ENCODE data around the gene ESYT2. TPM values are rescaled to one million over a fixed set of nuclear protein-coding genes. Genes with fewer than 3 reads are reported as not detected.
"Not testable (repeated sequence)": the region's sequence is repeated elsewhere in the genome, so short reads cannot be mapped to it uniquely, and the experiment has no call there.

The ESYT2 gene
- polyA plus RNA-seq, 2 donors = 25.4 to 28.9 TPM

GRCh38 chr7:158864833-158865232, 35.5 kb upstream of the ESYT2 start:
- Histone ChIP-seq H3K27me3 (ENCODE audit: control insufficient read depth in 1 of 2, insufficient read depth in 2 of 2, low read length in 2 of 2) (no peaks in the 10 kb centered on the region), H3K4me3 (ENCODE audit: low read depth in 1 of 2, low read length in 2 of 2) (no peak overlapping the region), H3K4me1 (ENCODE audit: control insufficient read depth in 2 of 2, insufficient read depth in 2 of 2, low read length in 1 of 2) (peaks cover 0 to 2% of the 10 kb centered on the region in 2 donors), H3K9me3 (ENCODE audit: control insufficient read depth in 2 of 2, insufficient read depth in 1 of 2, low read depth in 1 of 2, low read length in 1 of 2) (no peaks in the 10 kb centered on the region), H3K36me3 (ENCODE audit: control insufficient read depth in 2 of 2, insufficient read depth in 2 of 2, low read length in 1 of 2) (no peaks in the 10 kb centered on the region), H3K27ac (ENCODE audit: low read depth in 2 of 2, low read length in 1 of 2) (no peak overlapping the region)
- WGBS, 2 donors = 89 to 93% methylated on average over 7 of the region's 7 CpGs

- Histone ChIP-seq H3K27me3 (ENCODE audit: control insufficient read depth in 1 of 2, insufficient read depth in 2 of 2, low read length in 2 of 2) (no peaks in the 10 kb centered on the region), H3K4me1 (ENCODE audit: control insufficient read depth in 2 of 2, insufficient read depth in 2 of 2, low read length in 1 of 2) (peaks cover 0 to 2% of the 10 kb centered on the region in 2 donors), H3K9me3 (ENCODE audit: control insufficient read depth in 2 of 2, insufficient read depth in 1 of 2, low read depth in 1 of 2, low read length in 1 of 2) (no peaks in the 10 kb centered on the region), H3K4me3 (ENCODE audit: low read depth in 1 of 2, low read length in 2 of 2) (peak overlapping the region in 1 of 2 donors; percentile 58), H3K27ac (ENCODE audit: low read depth in 2 of 2, low read length in 1 of 2) (peak overlapping the region; percentile 65 to 87), H3K36me3 (ENCODE audit: control insufficient read depth in 2 of 2, insufficient read depth in 2 of 2, low read length in 1 of 2) (no peaks in the 10 kb centered on the region)
- WGBS, 2 donors = 77 to 89% methylated on average over 3 of the region's 3 CpGs
These were observed 35.2 kb upstream of the ESYT2 start for GRCh38 chr7:158864507-158864820.

GRCh38 chr7:158863611-158864506, 34.5 kb upstream of the ESYT2 start:
- H3K4me3 ChIP-seq (ENCODE audit: low read depth in 1 of 2, low read length in 2 of 2) = peak overlapping the region; percentile 52 to 58
- H3K9me3 ChIP-seq (ENCODE audit: control insufficient read depth in 2 of 2, insufficient read depth in 1 of 2, low read depth in 1 of 2, low read length in 1 of 2) = no peaks in the 10 kb centered on the region
- 3 to 13% methylated on average over 44 of the region's 45 CpGs for WGBS, 2 donors
- H3K27ac ChIP-seq (ENCODE audit: low read depth in 2 of 2, low read length in 1 of 2) = peak overlapping the region; percentile 65 to 87
- H3K36me3 ChIP-seq (ENCODE audit: control insufficient read depth in 2 of 2, insufficient read depth in 2 of 2, low read length in 1 of 2) = no peaks in the 10 kb centered on the region
- no peaks in the 10 kb centered on the region for H3K27me3 ChIP-seq (ENCODE audit: control insufficient read depth in 1 of 2, insufficient read depth in 2 of 2, low read length in 2 of 2)
- H3K4me1 ChIP-seq (ENCODE audit: control insufficient read depth in 2 of 2, insufficient read depth in 2 of 2, low read length in 1 of 2) = peaks cover 0 to 2% of the 10 kb centered on the region in 2 donors

- not testable (repeated sequence) for H3K9me3 ChIP-seq (ENCODE audit: control insufficient read depth in 2 of 2, insufficient read depth in 1 of 2, low read depth in 1 of 2, low read length in 1 of 2); H3K36me3 ChIP-seq (ENCODE audit: control insufficient read depth in 2 of 2, insufficient read depth in 2 of 2, low read length in 1 of 2); H3K4me1 ChIP-seq (ENCODE audit: control insufficient read depth in 2 of 2, insufficient read depth in 2 of 2, low read length in 1 of 2); H3K27me3 ChIP-seq (ENCODE audit: control insufficient read depth in 1 of 2, insufficient read depth in 2 of 2, low read length in 2 of 2)
- peak overlapping the region; percentile 65 to 87 for H3K27ac ChIP-seq (ENCODE audit: low read depth in 2 of 2, low read length in 1 of 2)
- peak overlapping the region in 1 of 2 donors; percentile 58 for H3K4me3 ChIP-seq (ENCODE audit: low read depth in 1 of 2, low read length in 2 of 2)
- WGBS, 2 donors = 60 to 65% methylated on average over 13 of the region's 13 CpGs
These were observed 33.8 kb upstream of the ESYT2 start for GRCh38 chr7:158862985-158863610.

- no peaks in the 10 kb centered on the region for H3K9me3 ChIP-seq (ENCODE audit: control insufficient read depth in 2 of 2, insufficient read depth in 1 of 2, low read depth in 1 of 2, low read length in 1 of 2)
- H3K27me3 ChIP-seq (ENCODE audit: control insufficient read depth in 1 of 2, insufficient read depth in 2 of 2, low read length in 2 of 2) = no peaks in the 10 kb centered on the region
- no peak overlapping the region for H3K4me3 ChIP-seq (ENCODE audit: low read depth in 1 of 2, low read length in 2 of 2)
- H3K36me3 ChIP-seq (ENCODE audit: control insufficient read depth in 2 of 2, insufficient read depth in 2 of 2, low read length in 1 of 2) = no peaks in the 10 kb centered on the region
- WGBS, 2 donors = 84 to 86% methylated on average over 11 of the region's 11 CpGs
- peak overlapping the region in 1 of 2 donors; percentile 56 for H3K27ac ChIP-seq (ENCODE audit: low read depth in 2 of 2, low read length in 1 of 2)
- H3K4me1 ChIP-seq (ENCODE audit: control insufficient read depth in 2 of 2, insufficient read depth in 2 of 2, low read length in 1 of 2) = peaks cover 0 to 2% of the 10 kb centered on the region in 2 donors
These were observed 32.8 kb upstream of the ESYT2 start for GRCh38 chr7:158861936-158862704.

- no peaks in the 10 kb centered on the region for H3K27me3 ChIP-seq (ENCODE audit: control insufficient read depth in 1 of 2, insufficient read depth in 2 of 2, low read length in 2 of 2)
- no peaks in the 10 kb centered on the region for H3K36me3 ChIP-seq (ENCODE audit: control insufficient read depth in 2 of 2, insufficient read depth in 2 of 2, low read length in 1 of 2)
- no peak overlapping the region for H3K4me3 ChIP-seq (ENCODE audit: low read depth in 1 of 2, low read length in 2 of 2)
- peak overlapping the region in 1 of 2 donors; percentile 12 for H3K27ac ChIP-seq (ENCODE audit: low read depth in 2 of 2, low read length in 1 of 2)
- 70 to 73% methylated on average over 15 of the region's 15 CpGs for WGBS, 2 donors
- no peaks in the 10 kb centered on the region for H3K9me3 ChIP-seq (ENCODE audit: control insufficient read depth in 2 of 2, insufficient read depth in 1 of 2, low read depth in 1 of 2, low read length in 1 of 2)
- H3K4me1 ChIP-seq (ENCODE audit: control insufficient read depth in 2 of 2, insufficient read depth in 2 of 2, low read length in 1 of 2) = peaks cover 0 to 2% of the 10 kb centered on the region in 2 donors
These were observed 31.9 kb upstream of the ESYT2 start for GRCh38 chr7:158861004-158861787.

- H3K4me1 ChIP-seq (ENCODE audit: control insufficient read depth in 2 of 2, insufficient read depth in 2 of 2, low read length in 1 of 2) = peaks cover 0 to 2% of the 10 kb centered on the region in 2 donors
- H3K9me3 ChIP-seq (ENCODE audit: control insufficient read depth in 2 of 2, insufficient read depth in 1 of 2, low read depth in 1 of 2, low read length in 1 of 2) = no peaks in the 10 kb centered on the region
These were observed 31.1 kb upstream of the ESYT2 start for GRCh38 chr7:158860394-158860793.

GRCh38 chr7:158858592-158859503, 29.5 kb upstream of the ESYT2 start:
- H3K36me3 ChIP-seq (ENCODE audit: control insufficient read depth in 2 of 2, insufficient read depth in 2 of 2, low read length in 1 of 2) = no peaks in the 10 kb centered on the region
- no peak overlapping the region for H3K27ac ChIP-seq (ENCODE audit: low read depth in 2 of 2, low read length in 1 of 2)
- WGBS, 2 donors = 67 to 70% methylated on average over 5 of the region's 5 CpGs

More at GRCh38 chr7:158860394-158860793, 31.1 kb upstream of the ESYT2 start:
- H3K36me3 ChIP-seq (ENCODE audit: control insufficient read depth in 2 of 2, insufficient read depth in 2 of 2, low read length in 1 of 2) = no peaks in the 10 kb centered on the region
- 89 to 97% methylated on average over 1 of the region's 1 CpG for WGBS, 2 donors
- H3K27ac ChIP-seq (ENCODE audit: low read depth in 2 of 2, low read length in 1 of 2) = no peak overlapping the region
- H3K27me3 ChIP-seq (ENCODE audit: control insufficient read depth in 1 of 2, insufficient read depth in 2 of 2, low read length in 2 of 2) = no peaks in the 10 kb centered on the region
- H3K4me3 ChIP-seq (ENCODE audit: low read depth in 1 of 2, low read length in 2 of 2) = no peak overlapping the region

More at GRCh38 chr7:158858592-158859503, 29.5 kb upstream of the ESYT2 start:
- H3K4me1 ChIP-seq (ENCODE audit: control insufficient read depth in 2 of 2, insufficient read depth in 2 of 2, low read length in 1 of 2) = no peaks in the 10 kb centered on the region
- no peaks in the 10 kb centered on the region for H3K27me3 ChIP-seq (ENCODE audit: control insufficient read depth in 1 of 2, insufficient read depth in 2 of 2, low read length in 2 of 2)
- H3K9me3 ChIP-seq (ENCODE audit: control insufficient read depth in 2 of 2, insufficient read depth in 1 of 2, low read depth in 1 of 2, low read length in 1 of 2) = no peaks in the 10 kb centered on the region
- H3K4me3 ChIP-seq (ENCODE audit: low read depth in 1 of 2, low read length in 2 of 2) = no peak overlapping the region
